HepG2 (cell line): Measurements from ENCODE around the gene ATL2. TPM values are rescaled to one million over a fixed set of nuclear protein-coding genes. Genes with fewer than 3 reads are reported as not detected.
A peak's percentile ranks its signal among the peaks of the same experiment; 100 is the strongest.

Source experiments
- AGO1 ChIP-seq: fragments of 200-400 bp; formaldehyde crosslinking; IDR thresholded peaks from 2 replicates; pipeline ENCODE4 v1.6.1; 2017; ENCODE audit warnings: mild to moderate bottlenecking, low read depth, low read length, moderate library complexity; ENCODE audit not compliant: poor library complexity, severe bottlenecking
- ARID2 ChIP-seq: sonication (generic); formaldehyde crosslinking; IDR thresholded peaks from 2 replicates; pipeline ENCODE4 v1.8.1; 2022; ENCODE audit warnings: mild to moderate bottlenecking, missing genetic modification reagents, borderline replicate concordance
- ERF ChIP-seq: IDR thresholded peaks from 2 replicates; pipeline ENCODE4 v1.6.1; 2018; ENCODE audit warnings: missing biosample characterization, missing genetic modification reagents
- FOXC1 ChIP-seq: sonication (generic); formaldehyde crosslinking; IDR thresholded peaks from 2 replicates; pipeline ENCODE4 v1.8.0; 2022; ENCODE audit warnings: mild to moderate bottlenecking, missing genetic modification reagents, borderline replicate concordance
- HHEX ChIP-seq: IDR thresholded peaks from 2 replicates; pipeline ENCODE4 v1.6.1; 2016; ENCODE audit warnings: control low read depth
- HOXA5 ChIP-seq: sonication (generic); formaldehyde crosslinking; IDR thresholded peaks from 2 replicates; pipeline ENCODE4 v1.4.0; 2020; ENCODE audit warnings: missing genetic modification reagents
- HOXD1 ChIP-seq: sonication (generic); formaldehyde crosslinking; IDR thresholded peaks from 2 replicates; pipeline ENCODE4 v1.5.0; 2020; ENCODE audit warnings: missing genetic modification reagents
- IKZF4 ChIP-seq: sonication (generic); formaldehyde crosslinking; IDR thresholded peaks from 2 replicates; pipeline ENCODE4 v1.5.1; 2020; ENCODE audit warnings: borderline replicate concordance, mild to moderate bottlenecking, low read depth, missing genetic modification reagents; ENCODE audit errors: not compliant biosample characterization
- JDP2 ChIP-seq: sonication (generic); formaldehyde crosslinking; IDR thresholded peaks from 2 replicates; pipeline ENCODE4 v1.8.1; 2022; ENCODE audit warnings: missing genetic modification reagents, borderline replicate concordance
- KLF16 ChIP-seq, 2 experiments: sonication (generic) in 1 of 2; formaldehyde crosslinking in 1 of 2; IDR thresholded peaks; 2 replicates each; pipeline versions ENCODE4 v1.6.1 to v1.8.0; 2016 to 2023; ENCODE audit warnings: missing genetic modification reagents in 2 of 2, missing compliant biosample characterization in 1 of 2
- MAFF ChIP-seq: IDR thresholded peaks from 2 replicates; pipeline ENCODE4 v1.6.1; 2011; ENCODE audit warnings: low read depth, low read length, improper control_type of control experiment
- MXI1 ChIP-seq: IDR thresholded peaks from 3 replicates; pipeline ENCODE4 v1.6.1; 2012; ENCODE audit warnings: low read depth, low read length, inconsistent platforms, borderline replicate concordance
- NFRKB ChIP-seq: fragments of 450-650 bp; IDR thresholded peaks from 2 replicates; pipeline ENCODE4 v1.6.1; 2017
- RXRA ChIP-seq: sonication (generic); formaldehyde crosslinking; IDR thresholded peaks from 2 replicates; pipeline ENCODE4 v1.5.1; 2020; ENCODE audit warnings: missing genetic modification reagents
- SIN3A ChIP-seq: IDR thresholded peaks from 2 replicates; pipeline ENCODE4 v1.6.1; 2011; ENCODE audit warnings: low read depth, mild to moderate bottlenecking, control low read depth, low read length, borderline replicate concordance
- SNAPC2 ChIP-seq: sonication (generic); formaldehyde crosslinking; IDR thresholded peaks from 2 replicates; pipeline ENCODE4 v1.8.1; 2022; ENCODE audit warnings: mild to moderate bottlenecking, missing genetic modification reagents
- ZFP41 ChIP-seq: sonication (generic); formaldehyde crosslinking; IDR thresholded peaks from 2 replicates; pipeline ENCODE4 v1.4.0; 2020; ENCODE audit warnings: mild to moderate bottlenecking, missing genetic modification reagents, borderline replicate concordance
- ZKSCAN1 ChIP-seq: fragments of 150-350 bp; IDR thresholded peaks from 2 replicates; pipeline ENCODE4 v1.6.1; 2014; ENCODE audit warnings: low read length
- ZNF10 ChIP-seq: sonication (generic); formaldehyde crosslinking; IDR thresholded peaks from 2 replicates; pipeline ENCODE4 v1.4.0; 2020; ENCODE audit warnings: mild to moderate bottlenecking, low read depth, missing genetic modification reagents, borderline replicate concordance
- ZNF432 ChIP-seq: sonication (generic); formaldehyde crosslinking; IDR thresholded peaks from 2 replicates; pipeline ENCODE4 v1.5.0; 2020; ENCODE audit warnings: missing genetic modification reagents, mild to moderate bottlenecking, borderline replicate concordance
- ZNF883 ChIP-seq: sonication (generic); formaldehyde crosslinking; IDR thresholded peaks from 2 replicates; pipeline ENCODE4 v1.5.1; 2020; ENCODE audit warnings: mild to moderate bottlenecking, missing genetic modification reagents; ENCODE audit errors: not compliant biosample characterization
- polyA plus RNA-seq, 8 experiments: library from polyadenylated mRNA; depleted of rRNA in 3 of 8; stranded (reverse) in 7 of 8; unstranded in 1 of 8; fragments of >200 nt; fragmentation: Illumina TruSeq in 4 of 8; extraction: Trizol in 4 of 8; gene quantifications; 2 replicates each; pipeline versions ENCODE4 v1.2.1 to v1.2.3, GENCODE V29; 2011 to 2016; ENCODE audit warnings: low read depth in 4 of 8, missing spikeins in 1 of 8, mixed read lengths in 1 of 8; ENCODE audit not compliant: insufficient read depth in 1 of 8
- total RNA-seq, 5 experiments: library from RNA; depleted of rRNA; stranded (reverse); fragments of >200 nt; fragmentation: Illumina TruSeq; extraction: Trizol; gene quantifications; 2 replicates each; pipeline ENCODE4 v1.2.3, GENCODE V29; 2016; ENCODE audit warnings: low read depth in 1 of 5
- TF ChIP-seq, protein P1 (sequence below): sonication (generic); formaldehyde crosslinking; IDR thresholded peaks from 2 replicates; pipeline ENCODE4 v1.4.0; 2020; ENCODE audit warnings: mild to moderate bottlenecking, missing genetic modification reagents
- TF ChIP-seq, protein P2 (sequence below): sonication (generic); formaldehyde crosslinking; IDR thresholded peaks from 2 replicates; pipeline ENCODE4 v1.8.0; 2022; ENCODE audit warnings: missing genetic modification reagents, low read depth, mild to moderate bottlenecking, borderline replicate concordance
- TF ChIP-seq, protein P3 (sequence below): sonication (generic); formaldehyde crosslinking; IDR thresholded peaks from 2 replicates; pipeline ENCODE4 v1.5.1; 2020; ENCODE audit warnings: mild to moderate bottlenecking, missing genetic modification reagents, borderline replicate concordance
- TF ChIP-seq, protein P4 (sequence below): sonication (generic); formaldehyde crosslinking; IDR thresholded peaks from 2 replicates; pipeline ENCODE4 v1.4.0; 2020; ENCODE audit warnings: missing genetic modification reagents

The ATL2 gene
- total and polyA plus RNA-seq, 2 of the 13 experiments (the other 11 are each of a cell fraction or from before 2014, with no cell fraction given), result 56.5 to 119 TPM

DNA sequence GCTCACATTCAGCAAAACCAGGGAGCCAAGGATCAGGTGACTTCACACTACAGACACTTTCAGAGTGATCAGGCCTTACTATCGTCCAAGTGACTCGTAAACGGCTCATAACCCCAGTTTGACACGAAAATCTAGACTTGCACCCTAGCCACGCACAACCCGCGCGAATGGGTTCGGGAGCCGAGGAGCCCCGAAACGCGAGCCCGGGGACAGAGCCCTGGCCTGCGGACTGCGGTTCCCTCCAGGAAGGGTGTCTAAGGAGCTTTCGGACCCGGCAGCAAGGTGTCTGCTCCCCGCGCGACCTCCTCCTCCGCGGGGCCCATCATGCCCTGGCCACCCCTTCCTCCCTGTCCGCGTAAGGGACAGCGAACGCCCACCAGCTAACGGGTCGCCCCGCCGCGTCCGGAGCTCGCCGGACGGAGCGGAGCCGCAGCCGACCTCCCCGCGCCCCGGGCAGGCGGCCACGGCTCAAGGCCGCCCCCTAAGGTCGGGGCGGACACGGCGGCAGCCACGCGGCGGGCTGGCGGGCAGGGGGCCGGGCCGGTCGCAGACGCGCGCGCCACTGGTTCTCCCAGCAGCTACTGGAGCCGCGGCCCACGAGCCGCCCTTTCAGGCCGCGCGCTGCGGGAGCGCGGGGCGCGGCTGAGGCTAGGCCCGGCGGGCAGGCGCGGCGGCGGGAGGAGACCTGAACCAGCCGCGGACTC is 575 bp downstream of the ATL2 start (continued):
- TF ChIP-seq, protein P1, sequence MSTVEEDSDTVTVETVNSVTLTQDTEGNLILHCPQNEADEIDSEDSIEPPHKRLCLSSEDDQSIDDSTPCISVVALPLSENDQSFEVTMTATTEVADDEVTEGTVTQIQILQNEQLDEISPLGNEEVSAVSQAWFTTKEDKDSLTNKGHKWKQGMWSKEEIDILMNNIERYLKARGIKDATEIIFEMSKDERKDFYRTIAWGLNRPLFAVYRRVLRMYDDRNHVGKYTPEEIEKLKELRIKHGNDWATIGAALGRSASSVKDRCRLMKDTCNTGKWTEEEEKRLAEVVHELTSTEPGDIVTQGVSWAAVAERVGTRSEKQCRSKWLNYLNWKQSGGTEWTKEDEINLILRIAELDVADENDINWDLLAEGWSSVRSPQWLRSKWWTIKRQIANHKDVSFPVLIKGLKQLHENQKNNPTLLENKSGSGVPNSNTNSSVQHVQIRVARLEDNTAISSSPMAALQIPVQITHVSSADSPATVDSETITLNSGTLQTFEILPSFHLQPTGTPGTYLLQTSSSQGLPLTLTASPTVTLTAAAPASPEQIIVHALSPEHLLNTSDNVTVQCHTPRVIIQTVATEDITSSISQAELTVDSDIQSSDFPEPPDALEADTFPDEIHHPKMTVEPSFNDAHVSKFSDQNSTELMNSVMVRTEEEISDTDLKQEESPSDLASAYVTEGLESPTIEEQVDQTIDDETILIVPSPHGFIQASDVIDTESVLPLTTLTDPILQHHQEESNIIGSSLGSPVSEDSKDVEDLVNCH (CRISPR knock-in tag), result no peak
- peak; percentile 18 for TF ChIP-seq ZNF883 (CRISPR knock-in tag)
- no peak for TF ChIP-seq ZKSCAN1
- no peak for TF ChIP-seq SNAPC2 (CRISPR knock-in tag)
- peak; percentile 38 for TF ChIP-seq IKZF4 (CRISPR knock-in tag)
- peak; percentile 69; the same call in 1 of the 2 replicates for TF ChIP-seq SIN3A
- TF ChIP-seq, protein P2, sequence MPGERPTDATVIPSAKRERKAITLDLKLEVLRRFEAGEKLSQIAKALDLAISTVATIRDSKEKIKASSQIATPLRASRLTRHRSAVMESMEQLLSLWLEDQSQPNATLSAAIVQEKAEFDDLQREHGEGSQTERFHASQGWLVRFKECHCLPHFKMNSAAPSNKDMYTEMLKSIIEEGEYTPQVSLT, result no peak
- peak in 1 of 2 experiments; percentile 45; a peak in 1 of 4 replicates for TF ChIP-seq KLF16 (CRISPR knock-in tag; IDR thresholded peaks at IDR 0.05)
- TF ChIP-seq, protein P3, sequence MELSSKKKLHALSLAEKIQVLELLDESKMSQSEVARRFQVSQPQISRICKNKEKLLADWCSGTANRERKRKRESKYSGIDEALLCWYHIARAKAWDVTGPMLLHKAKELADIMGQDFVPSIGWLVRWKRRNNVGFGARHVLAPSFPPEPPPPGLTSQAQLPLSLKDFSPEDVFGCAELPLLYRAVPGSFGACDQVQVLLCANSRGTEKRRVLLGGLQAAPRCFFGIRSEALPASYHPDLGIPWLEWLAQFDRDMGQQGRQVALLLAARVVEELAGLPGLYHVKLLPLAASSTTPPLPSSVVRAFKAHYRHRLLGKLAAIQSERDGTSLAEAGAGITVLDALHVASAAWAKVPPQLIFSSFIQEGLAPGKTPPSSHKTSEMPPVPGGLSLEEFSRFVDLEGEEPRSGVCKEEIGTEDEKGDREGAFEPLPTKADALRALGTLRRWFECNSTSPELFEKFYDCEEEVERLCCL (CRISPR knock-in tag), result no peak
- TF ChIP-seq ARID2 (CRISPR knock-in tag), result no peak
- TF ChIP-seq NFRKB, result no peak
- no peak for TF ChIP-seq HOXD1
- no peak for TF ChIP-seq ZFP41
- peak; percentile 53; the same call in 1 of the 3 replicates for TF ChIP-seq MXI1
- TF ChIP-seq, protein P4, sequence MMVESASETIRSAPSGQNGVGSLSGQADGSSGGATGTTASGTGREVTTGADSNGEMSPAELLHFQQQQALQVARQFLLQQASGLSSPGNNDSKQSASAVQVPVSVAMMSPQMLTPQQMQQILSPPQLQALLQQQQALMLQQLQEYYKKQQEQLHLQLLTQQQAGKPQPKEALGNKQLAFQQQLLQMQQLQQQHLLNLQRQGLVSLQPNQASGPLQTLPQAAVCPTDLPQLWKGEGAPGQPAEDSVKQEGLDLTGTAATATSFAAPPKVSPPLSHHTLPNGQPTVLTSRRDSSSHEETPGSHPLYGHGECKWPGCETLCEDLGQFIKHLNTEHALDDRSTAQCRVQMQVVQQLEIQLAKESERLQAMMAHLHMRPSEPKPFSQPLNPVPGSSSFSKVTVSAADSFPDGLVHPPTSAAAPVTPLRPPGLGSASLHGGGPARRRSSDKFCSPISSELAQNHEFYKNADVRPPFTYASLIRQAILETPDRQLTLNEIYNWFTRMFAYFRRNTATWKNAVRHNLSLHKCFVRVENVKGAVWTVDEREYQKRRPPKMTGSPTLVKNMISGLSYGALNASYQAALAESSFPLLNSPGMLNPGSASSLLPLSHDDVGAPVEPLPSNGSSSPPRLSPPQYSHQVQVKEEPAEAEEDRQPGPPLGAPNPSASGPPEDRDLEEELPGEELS, result peak; percentile 43; the same call in 1 of the 2 replicates
- peak; percentile 73 for TF ChIP-seq RXRA (CRISPR knock-in tag)
- no peak for TF ChIP-seq ZNF10 (CRISPR knock-in tag)
- TF ChIP-seq AGO1, result peak; percentile 45
- no peak; the same call in 1 of the 2 replicates for TF ChIP-seq JDP2 (CRISPR knock-in tag)
- TF ChIP-seq ERF (CRISPR knock-in tag), result 0 out of 2 replicates have a peak, but pooled peaks have one; percentile 19
- peak; percentile 33; the same call in 1 of the 2 replicates for TF ChIP-seq FOXC1 (CRISPR knock-in tag)
- no peak for TF ChIP-seq HOXA5 (CRISPR knock-in tag)
- no peak for TF ChIP-seq MAFF
- TF ChIP-seq HHEX, result no peak
- no peak for TF ChIP-seq ZNF432
